ENCODE measurements around the gene SLC2A6.
"Not testable (repeated sequence)": the region's sequence is repeated elsewhere in the genome, so short reads cannot be mapped to it uniquely, and the experiment has no call there.

SLC2A6 gene

DNA sequence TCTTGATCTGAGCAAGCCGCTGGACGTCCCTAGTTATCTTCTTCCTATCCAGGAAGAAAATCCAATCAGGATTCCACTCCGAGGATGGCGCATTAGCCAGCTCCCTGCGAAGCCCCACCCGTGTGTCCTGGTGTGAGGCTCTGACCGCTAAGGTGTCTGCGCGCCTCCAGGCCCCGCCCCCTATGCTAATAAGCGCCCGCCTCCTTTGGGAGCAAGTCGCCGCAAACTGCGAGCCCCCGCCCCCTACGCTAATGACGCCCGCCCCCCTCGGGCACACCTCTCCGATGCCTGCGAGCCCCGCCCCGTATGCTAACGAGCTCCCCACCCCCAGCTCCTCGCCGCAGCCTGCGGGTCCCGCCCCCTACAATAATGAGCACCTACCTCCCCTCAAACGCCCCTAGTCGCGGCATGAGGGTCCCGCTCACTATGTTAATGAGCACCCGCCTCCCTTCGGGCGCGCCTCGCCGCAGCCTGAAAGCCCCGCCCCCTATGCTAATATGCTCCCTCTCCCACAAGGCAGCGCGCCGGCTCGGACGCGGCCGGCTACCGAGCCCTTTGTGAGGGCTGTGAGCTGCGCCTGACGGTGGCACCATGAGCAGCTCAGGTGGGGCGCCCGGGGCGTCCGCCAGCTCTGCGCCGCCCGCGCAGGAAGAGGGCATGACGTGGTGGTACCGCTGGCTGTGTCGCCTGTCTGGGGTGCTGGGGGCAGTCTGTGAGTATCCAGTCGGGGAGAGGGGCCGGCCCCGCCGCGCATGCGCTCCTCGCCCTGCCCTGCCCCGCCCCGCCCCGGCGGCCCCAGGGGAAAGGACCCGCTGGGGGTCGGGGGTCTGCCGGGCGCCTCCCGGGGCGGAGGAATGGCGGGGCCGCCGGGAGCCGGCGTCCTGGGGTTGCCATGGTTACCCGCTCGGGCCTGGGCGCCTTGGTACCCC lies 19.2 kb downstream of the SLC2A6 start, which contains the start of gene CACFD1:
Gene CACFD1, plus strand, starts transcription at position 503 of the 929 bp plus-strand sequence. Its CDS starts 89 bp downstream, at position 592.
- peak; percentile 92 for DNase-seq

DNA sequence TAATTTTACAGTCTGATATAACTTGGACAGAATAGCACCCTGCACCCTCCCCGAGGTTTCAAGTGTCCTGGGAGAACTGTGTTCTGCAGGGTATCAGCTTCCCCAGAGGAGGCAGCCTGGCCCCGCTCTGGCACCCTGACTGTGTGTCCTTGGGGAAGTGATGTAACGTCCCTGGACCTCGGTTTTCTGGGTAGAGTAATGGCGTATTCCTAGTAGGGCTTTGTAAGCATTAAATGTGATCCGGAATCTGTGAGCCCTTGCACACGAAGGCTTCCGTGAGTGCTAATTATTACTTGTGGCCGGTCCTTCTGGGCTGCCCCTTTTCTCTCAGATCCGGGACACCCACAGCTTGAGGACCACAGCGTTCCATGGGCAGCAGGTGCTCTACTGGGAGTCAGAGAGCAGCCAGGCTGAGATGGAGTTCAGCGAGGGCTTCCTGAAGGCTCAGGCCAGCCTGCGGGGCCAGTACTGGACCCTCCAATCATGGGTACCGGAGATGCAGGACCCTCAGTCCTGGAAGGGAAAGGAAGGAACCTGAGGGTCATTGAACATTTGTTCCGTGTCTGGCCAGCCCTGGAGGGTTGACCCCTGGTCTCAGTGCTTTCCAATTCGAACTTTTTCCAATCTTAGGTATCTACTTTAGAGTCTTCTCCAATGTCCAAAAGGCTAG lies 20.1 kb downstream of the SLC2A6 start:
- DNase-seq, result no peak

DNA sequence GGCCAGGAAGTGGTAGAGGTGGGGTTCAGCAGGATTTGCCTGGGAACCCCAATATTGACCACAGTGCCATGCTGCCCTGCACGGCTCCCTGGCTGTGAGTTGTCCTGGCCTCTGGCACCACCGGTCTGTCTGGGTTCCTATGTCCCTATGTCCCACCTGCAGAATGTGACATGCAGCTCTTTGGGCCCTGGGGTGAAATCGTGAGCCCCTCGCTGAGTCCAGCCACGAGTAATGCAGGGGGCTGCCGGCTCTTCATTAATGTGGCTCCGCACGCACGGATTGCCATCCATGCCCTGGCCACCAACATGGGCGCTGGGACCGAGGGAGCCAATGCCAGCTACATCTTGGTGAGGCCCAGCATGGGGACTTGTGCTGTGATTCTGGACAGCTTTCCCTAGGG lies 21.2 kb downstream of the SLC2A6 start:
- DNase-seq, result no peak

DNA sequence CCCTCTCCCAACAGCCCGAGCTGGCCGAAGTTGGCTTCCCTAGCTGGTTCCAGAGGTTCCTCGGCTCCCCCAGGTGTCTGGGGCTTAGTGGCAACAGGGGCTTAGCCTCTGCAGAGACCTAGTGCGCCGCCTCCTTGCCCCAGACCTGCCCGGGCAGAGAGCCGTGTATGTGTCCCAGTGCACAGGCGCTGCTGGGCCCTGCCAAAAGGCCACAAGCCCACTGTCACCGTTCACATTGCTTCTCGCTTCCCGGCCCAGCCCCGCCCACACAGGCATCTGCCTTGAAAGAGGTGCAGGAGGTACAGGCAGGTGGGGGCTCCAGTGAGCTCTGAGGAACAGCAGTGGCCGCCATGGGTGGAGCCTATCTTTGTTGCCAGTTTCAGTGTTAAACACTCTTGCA lies 21.7 kb downstream of the SLC2A6 start:
- no peak for DNase-seq

DNA sequence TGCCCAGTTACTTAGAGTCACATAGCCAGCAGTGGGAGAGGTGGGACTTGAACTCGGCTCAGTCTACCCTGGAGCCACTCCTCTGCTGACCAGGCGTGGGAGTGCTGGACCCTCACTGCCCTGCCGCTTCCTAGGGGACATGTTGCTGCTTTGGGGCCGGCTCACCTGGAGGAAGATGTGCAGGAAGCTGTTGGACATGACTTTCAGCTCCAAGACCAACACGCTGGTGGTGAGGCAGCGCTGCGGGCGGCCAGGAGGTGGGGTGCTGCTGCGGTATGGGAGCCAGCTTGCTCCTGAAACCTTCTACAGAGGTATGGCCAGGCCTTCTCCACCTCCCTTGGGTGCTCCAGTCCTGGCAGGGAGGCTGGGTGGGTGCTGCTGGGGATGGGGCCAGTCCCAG lies 22.5 kb downstream of the SLC2A6 start:
- DNase-seq, result no peak

DNA sequence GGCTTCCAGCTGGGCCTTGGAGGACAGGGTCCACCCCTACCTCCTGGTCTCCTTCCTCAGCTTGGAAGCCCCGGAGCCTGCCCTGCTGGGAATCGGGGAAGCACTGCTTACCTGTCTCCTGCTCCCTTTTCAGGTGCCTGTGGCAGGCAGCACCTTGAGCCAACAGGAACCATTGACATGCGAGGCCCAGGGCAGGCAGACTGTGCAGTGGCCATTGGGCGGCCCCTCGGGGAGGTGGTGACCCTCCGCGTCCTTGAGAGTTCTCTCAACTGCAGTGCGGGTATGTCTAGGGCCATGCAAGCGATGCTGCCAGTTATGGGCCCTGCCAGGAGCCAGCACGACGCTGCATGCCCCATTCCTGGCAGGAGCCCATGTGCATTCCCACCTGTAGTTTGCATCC lies 23.0 kb downstream of the SLC2A6 start:
- no peak for DNase-seq

DNA sequence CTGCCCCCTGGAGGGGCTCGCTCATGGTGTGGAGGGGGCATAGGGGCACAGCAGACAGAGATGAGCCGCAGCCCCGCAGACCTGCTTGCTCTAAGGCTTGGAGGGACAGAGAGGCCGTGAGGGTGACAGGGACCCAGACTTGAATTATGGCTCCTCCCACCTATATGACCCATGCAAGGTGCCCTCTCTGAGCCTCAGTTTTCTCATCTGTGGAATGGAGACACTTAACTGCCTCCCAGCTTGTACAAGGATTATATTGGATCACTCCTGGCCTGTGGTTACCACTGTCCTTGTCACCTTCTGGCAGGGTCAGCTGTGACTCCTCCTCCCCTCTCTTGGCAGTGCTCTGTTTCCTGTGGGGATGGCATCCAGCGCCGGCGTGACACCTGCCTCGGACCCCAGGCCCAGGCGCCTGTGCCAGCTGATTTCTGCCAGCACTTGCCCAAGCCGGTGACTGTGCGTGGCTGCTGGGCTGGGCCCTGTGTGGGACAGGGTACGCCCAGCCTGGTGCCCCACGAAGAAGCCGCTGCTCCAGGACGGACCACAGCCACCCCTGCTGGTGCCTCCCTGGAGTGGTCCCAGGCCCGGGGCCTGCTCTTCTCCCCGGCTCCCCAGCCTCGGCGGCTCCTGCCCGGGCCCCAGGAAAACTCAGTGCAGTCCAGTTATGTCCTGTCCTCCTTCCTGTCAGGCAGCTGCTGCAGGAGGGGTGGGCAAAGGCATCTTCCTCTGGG lies 23.8 kb downstream of the SLC2A6 start:
- DNase-seq, result no peak

DNA sequence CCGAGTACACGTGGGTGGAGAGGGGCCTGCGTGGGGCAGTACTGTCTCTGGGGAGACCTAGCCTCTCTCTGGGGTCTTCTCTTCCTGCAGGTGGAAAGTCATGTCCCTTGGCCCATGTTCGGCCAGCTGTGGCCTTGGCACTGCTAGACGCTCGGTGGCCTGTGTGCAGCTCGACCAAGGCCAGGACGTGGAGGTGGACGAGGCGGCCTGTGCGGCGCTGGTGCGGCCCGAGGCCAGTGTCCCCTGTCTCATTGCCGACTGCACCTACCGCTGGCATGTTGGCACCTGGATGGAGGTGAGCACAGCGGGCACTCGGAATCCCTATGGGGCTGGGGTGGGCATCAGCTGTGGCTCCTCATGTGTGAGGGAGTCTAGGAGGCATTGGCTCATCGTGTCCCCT lies 24.6 kb downstream of the SLC2A6 start:
- DNase-seq, result no peak

DNA sequence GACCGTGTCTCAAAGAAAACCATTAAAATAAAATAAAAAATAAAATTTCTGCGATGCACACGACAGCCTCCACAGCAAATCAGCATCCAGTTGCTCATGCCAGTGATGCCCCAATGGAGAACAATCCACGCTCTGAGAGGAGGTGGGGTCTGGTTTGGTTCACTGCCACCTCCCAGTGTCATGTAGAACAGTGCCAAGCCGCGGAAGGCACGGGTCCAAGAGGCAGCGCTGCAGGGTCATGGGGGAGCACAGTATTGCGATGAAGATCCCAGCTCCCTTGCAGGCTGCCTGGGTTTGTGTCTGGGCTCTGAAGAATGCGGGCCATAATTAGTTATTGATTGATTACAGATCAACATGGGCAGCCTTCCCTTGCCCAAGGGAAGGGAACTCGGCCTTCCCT lies 25.2 kb downstream of the SLC2A6 start:
- no peak for DNase-seq

DNA sequence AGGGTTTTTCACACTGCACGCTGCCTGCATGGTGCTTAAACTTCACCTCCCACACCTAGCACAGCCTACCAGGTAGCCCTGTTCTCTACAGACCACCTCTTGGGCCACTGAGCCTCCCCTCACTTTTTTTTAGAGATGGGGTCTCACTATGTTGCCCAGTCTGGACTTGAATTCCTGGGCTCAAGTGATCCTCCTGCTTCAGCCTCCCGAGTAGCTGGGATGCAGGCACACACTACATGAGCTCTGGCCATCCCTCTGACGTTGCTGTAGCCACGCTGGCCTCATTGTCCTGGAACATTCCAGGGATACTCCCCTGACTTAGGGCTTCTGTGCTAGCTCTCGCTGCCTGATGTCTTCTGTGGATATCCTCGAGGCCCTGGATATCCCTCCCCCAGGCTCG lies 26.3 kb downstream of the SLC2A6 start:
- DNase-seq, result no peak

DNA sequence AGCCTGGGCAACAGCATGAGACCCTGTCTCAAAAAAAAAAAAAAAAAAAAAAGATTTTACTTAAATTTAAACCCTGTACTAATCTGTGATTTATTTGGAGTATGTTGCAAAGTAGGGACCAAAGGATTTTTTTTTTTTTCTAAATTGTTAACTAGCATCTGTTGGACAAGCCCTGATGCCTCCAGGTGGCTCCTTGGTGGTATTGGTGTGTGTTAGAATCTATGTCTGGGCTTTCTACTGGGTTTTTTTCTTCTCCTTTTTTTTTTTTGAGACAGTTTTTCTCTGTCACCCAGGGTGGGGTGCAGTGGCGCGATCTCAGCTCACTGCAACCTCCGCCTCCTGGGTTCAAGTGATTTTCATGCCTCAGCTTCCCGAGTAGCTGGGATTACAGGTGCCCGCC lies 27.0 kb downstream of the SLC2A6 start:
- not testable (repeated sequence) for DNase-seq

DNA sequence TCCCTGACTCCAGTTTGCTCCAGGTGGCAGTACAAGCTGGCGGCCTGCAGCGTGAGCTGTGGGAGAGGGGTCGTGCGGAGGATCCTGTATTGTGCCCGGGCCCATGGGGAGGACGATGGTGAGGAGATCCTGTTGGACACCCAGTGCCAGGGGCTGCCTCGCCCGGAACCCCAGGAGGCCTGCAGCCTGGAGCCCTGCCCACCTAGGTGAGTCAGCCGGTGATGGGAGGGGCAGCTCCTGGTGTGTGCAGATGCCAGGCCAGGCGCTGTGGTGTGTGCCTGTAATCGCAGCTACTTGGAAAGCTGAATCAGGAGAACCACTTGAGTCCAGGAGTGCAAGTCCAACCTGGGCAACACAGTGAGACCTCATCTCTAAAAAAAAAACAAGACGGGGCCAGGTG lies 29.1 kb downstream of the SLC2A6 start:
- no peak for DNase-seq

DNA sequence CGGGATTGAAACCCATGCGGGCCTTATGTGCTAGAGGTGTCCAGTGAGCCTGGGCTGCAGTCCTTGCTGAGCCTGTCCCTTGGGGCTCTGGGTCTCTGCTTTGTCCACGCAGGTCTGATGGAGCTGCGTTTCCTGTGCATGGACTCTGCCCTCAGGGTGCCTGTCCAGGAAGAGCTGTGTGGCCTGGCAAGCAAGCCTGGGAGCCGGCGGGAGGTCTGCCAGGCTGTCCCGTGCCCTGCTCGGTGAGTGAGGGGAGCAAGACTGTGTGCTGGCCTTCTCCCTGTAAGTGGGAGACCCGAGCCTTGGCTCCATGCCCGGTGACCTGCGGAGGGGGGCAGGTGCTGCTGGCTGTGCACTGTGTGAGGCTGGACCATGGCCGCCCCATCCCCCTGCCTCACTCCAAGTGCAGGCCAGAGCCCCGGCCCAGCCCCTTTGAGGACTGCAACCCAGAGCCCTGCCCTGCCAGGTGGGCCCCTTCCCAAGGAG lies 30.4 kb downstream of the SLC2A6 start:
- no peak for DNase-seq

DNA sequence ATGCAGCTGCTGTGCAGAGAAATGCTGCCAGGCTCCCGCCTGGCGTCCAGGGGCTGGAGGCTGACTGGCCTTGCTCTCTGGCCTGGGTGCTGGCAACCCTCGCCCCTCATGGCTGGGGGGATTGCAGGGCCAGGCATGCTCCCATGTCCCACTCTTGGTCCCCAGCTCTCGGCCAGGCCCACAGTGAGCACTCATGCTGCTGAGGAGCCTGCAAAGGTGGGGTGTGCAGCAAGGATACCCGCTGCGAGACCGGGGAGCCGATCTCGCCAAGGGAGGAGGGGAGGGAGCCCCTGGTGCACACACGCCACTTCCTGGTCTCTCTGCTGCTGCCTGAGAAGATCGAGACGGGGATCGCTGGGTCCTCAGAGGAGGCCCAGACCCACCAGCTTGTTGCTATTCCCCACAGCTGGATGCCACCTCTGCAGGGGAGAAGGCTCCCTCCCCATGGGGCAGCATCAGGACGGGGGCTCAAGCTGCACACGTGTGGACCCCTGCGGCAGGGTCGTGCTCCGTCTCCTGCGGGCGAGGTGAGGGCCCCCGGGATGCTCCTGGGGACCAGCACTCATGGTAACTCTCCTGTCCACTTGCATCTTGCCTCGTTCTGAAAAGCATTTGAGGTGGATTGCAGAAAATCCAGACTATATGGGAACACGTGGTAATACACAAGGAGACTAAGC lies 33.5 kb downstream of the SLC2A6 start:
- no peak for DNase-seq

DNA sequence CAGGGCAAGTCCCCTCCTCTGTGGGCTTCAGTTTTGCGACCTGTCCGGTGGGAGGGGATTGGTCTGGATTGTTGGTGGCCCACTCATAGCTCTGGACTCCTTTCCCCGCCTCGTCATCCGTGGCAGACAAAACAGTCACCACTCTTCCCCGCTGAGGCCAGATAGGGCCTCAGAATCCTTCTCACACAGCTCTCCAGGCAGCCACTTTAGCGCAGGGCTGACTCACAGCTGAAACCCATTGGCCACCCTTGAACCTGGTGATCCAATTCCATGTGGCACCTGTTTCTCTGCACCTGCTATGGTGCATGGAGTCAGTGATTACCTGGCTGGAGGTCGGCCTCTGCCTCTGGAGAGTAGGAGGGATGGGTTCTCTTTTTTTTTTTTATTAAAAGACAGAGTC lies 34.9 kb downstream of the SLC2A6 start:
- peak; percentile 31 for DNase-seq

DNA sequence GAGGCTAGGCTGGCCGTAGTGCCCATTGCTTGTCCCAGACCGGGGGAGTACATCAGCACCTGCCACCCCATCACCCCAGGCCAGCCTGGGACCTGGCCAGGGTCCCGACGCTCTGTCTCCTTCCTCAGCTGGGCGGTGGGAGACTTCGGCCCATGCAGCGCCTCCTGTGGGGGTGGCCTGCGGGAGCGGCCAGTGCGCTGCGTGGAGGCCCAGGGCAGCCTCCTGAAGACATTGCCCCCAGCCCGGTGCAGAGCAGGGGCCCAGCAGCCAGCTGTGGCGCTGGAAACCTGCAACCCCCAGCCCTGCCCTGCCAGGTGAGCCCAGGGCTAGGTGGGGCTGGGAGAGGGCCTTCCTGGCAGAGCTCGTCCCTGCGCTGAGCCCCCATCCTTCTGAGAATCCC lies 35.7 kb downstream of the SLC2A6 start:
- DNase-seq, result no peak

DNA sequence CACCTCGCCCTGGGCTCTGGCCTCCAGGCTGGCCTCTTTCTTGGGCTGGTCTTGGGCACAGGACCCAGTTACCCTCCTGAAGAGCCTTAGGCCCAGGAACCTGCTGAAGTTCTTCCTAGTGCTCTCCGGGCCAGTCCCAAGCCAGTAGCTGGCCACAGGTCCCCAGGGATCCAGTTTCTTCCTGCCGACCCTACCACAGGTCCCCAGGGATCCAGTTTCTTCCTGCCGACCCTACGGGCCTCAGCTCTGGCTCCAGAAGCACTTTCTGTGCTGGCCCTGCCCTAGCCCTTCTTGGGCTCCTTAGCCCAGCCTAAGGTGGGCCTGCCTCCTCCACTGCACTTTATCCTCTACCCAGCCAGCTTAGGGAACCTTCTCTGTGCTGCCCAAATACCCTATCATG lies 37.3 kb downstream of the SLC2A6 start:
- no peak for DNase-seq

DNA sequence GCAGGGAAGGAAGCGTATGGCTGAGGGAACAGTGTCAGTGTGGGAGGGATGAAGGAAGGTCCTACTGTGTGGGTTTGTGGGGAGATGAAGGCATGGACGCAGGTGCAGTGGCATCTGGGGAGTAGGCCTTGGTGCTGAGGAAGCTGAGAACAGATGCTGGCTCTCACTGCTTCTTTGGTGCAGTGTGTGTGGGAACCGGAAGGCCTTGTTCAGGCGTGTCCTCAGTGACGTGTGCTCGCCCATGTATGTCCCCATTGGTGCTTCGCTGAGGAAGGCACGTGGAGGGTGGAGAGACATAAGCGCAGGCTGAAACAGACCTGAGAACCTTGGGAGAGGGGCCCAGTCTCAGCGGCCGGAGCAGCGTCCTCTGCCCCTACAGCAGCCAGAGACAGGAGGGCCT lies 38.0 kb downstream of the SLC2A6 start:
- no peak for DNase-seq

DNA sequence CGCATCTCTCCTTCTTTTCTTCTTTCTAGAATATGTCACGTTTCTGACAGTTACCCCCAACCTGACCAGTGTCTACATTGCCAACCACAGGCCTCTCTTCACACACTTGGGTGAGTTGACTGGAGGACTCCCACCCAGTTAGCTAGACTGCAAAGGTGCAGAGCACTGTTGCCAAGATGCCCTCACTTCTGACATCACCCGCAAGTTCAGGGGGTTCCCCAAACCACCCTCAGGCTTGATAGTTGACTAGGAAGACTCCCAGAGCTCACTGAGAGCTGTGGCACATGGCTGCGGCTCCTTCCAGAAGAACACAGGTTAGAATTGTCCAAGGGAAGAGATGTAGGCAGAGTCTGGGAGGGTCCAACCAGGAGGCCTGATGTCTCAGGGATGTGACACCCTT lies 39.6 kb downstream of the SLC2A6 start:
- DNase-seq, result no peak

DNA sequence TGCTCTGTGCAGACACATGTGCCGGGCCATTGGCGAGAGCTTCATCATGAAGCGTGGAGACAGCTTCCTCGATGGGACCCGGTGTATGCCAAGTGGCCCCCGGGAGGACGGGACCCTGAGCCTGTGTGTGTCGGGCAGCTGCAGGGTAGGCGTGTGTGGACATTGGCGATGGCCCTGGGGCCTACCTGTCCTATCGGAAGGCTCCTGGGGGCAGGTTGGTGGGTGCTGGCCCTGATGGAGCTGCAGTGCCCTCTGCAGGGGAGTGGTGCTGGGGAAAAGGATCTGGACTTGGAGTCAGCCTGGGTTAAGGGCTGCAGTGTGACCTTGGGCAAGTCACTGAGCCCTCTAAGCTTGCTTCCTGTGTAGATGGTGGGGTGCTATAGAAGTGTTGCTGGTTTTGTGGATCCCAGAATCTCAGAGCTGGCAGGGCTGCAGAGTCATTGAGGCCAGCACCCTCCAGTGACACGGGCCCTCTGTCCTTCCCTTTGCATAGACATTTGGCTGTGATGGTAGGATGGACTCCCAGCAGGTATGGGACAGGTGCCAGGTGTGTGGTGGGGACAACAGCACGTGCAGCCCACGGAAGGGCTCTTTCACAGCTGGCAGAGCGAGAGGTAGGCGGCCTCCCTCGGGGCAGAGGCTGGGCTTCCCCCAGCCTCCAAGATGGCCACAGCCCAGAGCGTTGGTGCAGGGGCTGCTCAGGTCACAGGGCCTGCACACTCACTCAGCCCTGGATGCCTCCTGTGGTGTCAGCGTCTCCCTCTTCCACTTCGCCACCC lies 41.0 kb downstream of the SLC2A6 start:
- no peak for DNase-seq

DNA sequence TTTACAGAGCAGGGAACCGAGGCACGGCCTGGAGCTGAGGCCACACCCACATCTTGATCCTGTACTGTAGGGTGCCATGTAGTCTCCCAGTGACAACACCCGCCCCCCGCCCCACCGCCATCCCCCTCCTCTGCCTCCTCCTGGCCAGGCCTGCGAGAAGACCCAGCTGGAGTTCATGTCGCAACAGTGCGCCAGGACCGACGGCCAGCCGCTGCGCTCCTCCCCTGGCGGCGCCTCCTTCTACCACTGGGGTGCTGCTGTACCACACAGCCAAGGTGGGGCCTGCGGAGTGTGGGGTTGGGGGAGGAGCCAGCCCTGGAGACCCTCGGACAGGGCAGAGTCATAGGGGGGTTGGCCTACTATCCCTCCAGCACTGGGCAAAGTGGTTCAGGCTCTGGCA lies 42.2 kb downstream of the SLC2A6 start:
- DNase-seq, result no peak

DNA sequence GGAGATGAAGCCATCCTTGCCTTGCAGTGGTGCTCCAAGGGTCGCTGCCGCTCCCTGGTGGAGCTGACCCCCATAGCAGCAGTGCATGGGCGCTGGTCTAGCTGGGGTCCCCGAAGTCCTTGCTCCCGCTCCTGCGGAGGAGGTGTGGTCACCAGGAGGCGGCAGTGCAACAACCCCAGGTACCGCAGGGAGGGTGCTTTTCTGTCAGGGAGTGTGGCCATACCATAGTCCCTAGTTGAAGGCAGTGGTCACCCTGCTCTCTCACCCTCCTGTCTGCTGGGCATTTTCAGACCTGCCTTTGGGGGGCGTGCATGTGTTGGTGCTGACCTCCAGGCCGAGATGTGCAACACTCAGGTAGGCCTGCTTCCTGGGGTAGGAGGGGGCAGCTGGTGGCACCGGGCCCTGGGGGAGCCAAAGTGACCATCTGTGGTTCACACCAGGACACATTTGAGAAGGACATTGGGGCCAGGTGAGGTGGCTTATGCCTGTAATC lies 45.5 kb downstream of the SLC2A6 start:
- DNase-seq, result no peak
